ENCODE results near the gene LTC4S. TPM values are rescaled to one million over a fixed set of nuclear protein-coding genes. Genes with fewer than 3 reads are reported as not detected.
A peak's percentile ranks its signal among the peaks of the same experiment; 100 is the strongest.
"Not testable (repeated sequence)": the region's sequence is repeated elsewhere in the genome, so short reads cannot be mapped to it uniquely, and the experiment has no call there.

The LTC4S gene
- total RNA-seq, 2 donors from 2014 or later, result 5.3 to 5.4 TPM

- no peak overlapping the region for H3K9ac ChIP-seq (ENCODE audit: low read depth in 2 of 2, low read length in 2 of 2)
- H3K27ac ChIP-seq, result no peak overlapping the region
- DNase-seq, result no peak
These were observed 39.4 kb downstream of the LTC4S start for GRCh38 chr5:179833056-179833708.

GRCh38 chr5:179833709-179834070, 39.9 kb downstream of the LTC4S start:
- no peak overlapping the region for H3K4me3 ChIP-seq
- intact Hi-C loops (cut with DNase I), result no loop called here
- H3K9ac ChIP-seq (ENCODE audit: low read depth in 2 of 2, low read length in 2 of 2), result no peak overlapping the region
- peaks cover 28% of the 10 kb centered on the region for H3K36me3 ChIP-seq
- TF ChIP-seq CTCF (IDR thresholded peaks at IDR 0.05), result no peak
- H3K4me1 ChIP-seq, result no peaks in the 10 kb centered on the region
- no peaks in the 10 kb centered on the region for H3K27me3 ChIP-seq
- no peaks in the 10 kb centered on the region for H3K9me3 ChIP-seq
- no peak overlapping the region for H3K27ac ChIP-seq
- no peak for DNase-seq

More at GRCh38 chr5:179833056-179833708, 39.4 kb downstream of the LTC4S start:
- intact Hi-C loops (cut with DNase I), result no loop called here
- Histone ChIP-seq H3K27me3 (no peaks in the 10 kb centered on the region), H3K4me3 (no peak overlapping the region), H3K36me3 (peaks cover 25% of the 10 kb centered on the region), H3K9me3 (no peaks in the 10 kb centered on the region), H3K4me1 (no peaks in the 10 kb centered on the region)
- no peak for TF ChIP-seq CTCF (IDR thresholded peaks at IDR 0.05)

- H3K4me1 ChIP-seq, result no peaks in the 10 kb centered on the region
- intact Hi-C loops (cut with DNase I), result no loop called here
- TF ChIP-seq CTCF (IDR thresholded peaks at IDR 0.05), result no peak
These were observed 40.3 kb downstream of the LTC4S start for GRCh38 chr5:179834120-179834519.

GRCh38 chr5:179834871-179835270, 41.1 kb downstream of the LTC4S start:
- H3K27me3 ChIP-seq; DNase-seq; intact Hi-C loops (cut with DNase I); H3K4me3 ChIP-seq; H3K9me3 ChIP-seq; H3K4me1 ChIP-seq; H3K27ac ChIP-seq; H3K9ac ChIP-seq (ENCODE audit: low read depth in 2 of 2, low read length in 2 of 2): not testable (repeated sequence)
- H3K36me3 ChIP-seq, result peaks cover 28% of the 10 kb centered on the region

More at GRCh38 chr5:179834120-179834519, 40.3 kb downstream of the LTC4S start:
- no peak for DNase-seq
- Histone ChIP-seq H3K9me3 (no peaks in the 10 kb centered on the region), H3K27me3 (no peaks in the 10 kb centered on the region), H3K27ac (no peak overlapping the region), H3K36me3 (peaks cover 28% of the 10 kb centered on the region), H3K9ac (ENCODE audit: low read depth in 2 of 2, low read length in 2 of 2) (no peak overlapping the region), H3K4me3 (no peak overlapping the region)

- Histone ChIP-seq H3K9me3 (no peaks in the 10 kb centered on the region), H3K27me3 (no peaks in the 10 kb centered on the region), H3K9ac (ENCODE audit: low read depth in 2 of 2, low read length in 2 of 2) (no peak overlapping the region), H3K4me1 (no peaks in the 10 kb centered on the region), H3K36me3 (peaks cover 28% of the 10 kb centered on the region), H3K27ac (peak overlapping the region; percentile 16), H3K4me3 (no peak overlapping the region)
- DNase-seq, result no peak
- intact Hi-C loops (cut with DNase I), result no loop called here
- TF ChIP-seq CTCF (IDR thresholded peaks at IDR 0.05), result no peak
These were observed 42.6 kb downstream of the LTC4S start for GRCh38 chr5:179836225-179837019.

All from colonic mucosa (tissue), 4 donors.